Stimulated activated effector memory CD8-positive, alpha-beta T cell treated with anti-CD3 and anti-CD28 coated beads, Interleukin-12 subunit alpha, Interleukin-12 subunit beta, amount 100 ng/mL, for 72 hours (primary cell): ENCODE data around the gene POLE.

ENCODE experiments used
- ATAC-seq: fragments of 150-1000 bp; cut with Tn5 transposase; 2 replicates; pipeline ENCODE4 v1.10.0; 2021
- DNase-seq, 2 donors: peaks; one replicate each; pipeline ENCODE4 v3.0.0; 2021 to 2022; ENCODE audit warnings: low spot score in 2 of 2
- H3K27ac Mint-ChIP-seq: one replicate; pipeline ENCODE4 v1.8.0; 2022; ENCODE audit warnings: mild to moderate bottlenecking, mixed read lengths
- H3K36me3 Mint-ChIP-seq: one replicate; pipeline ENCODE4 v1.8.0; 2022; ENCODE audit warnings: mild to moderate bottlenecking, mixed read lengths
- H3K4me1 Mint-ChIP-seq: one replicate; pipeline ENCODE4 v1.8.0; 2022; ENCODE audit warnings: mixed read lengths
- H3K4me3 Mint-ChIP-seq: one replicate; pipeline ENCODE4 v1.8.0; 2022; ENCODE audit warnings: mild to moderate bottlenecking, mixed read lengths
- H3K9me3 Mint-ChIP-seq: one replicate; pipeline ENCODE4 v1.8.0; 2022; ENCODE audit warnings: mixed read lengths

Gene POLE

GRCh38 chr12:132638541-132639408 is 48.4 kb downstream of the POLE start:
- DNase-seq: no peak
- Mint-ChIP-seq H3K4me1 (peaks cover 14% of the 10 kb centered on the region), H3K4me3 (no peak overlapping the region), H3K9me3 (no peaks in the 10 kb centered on the region), H3K36me3 (peaks cover 82% of the 10 kb centered on the region), H3K27ac (no peak overlapping the region)
- no peak for ATAC-seq

DNA sequence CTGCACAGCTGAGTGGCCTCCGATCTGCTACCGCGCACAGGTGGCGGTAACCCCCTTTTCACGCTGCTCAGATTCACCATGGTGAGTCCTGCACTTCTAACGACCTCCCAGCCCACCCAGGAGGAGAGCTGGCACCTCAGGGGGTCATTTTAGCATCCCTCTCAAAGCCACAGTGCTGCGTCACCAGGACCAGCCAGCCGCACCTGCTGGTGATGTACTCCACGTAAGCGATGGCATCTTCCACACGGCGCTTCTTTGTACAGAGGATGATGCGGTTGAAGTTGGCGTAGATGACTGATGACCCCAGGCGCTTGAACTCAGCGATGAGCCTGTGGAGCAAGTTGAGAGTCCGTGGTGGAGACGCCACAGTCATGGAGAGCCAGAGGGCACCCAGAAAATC is 49.3 kb downstream of the POLE start:
- no peak for DNase-seq
- Mint-ChIP-seq H3K4me3 (no peak overlapping the region), H3K4me1 (peaks cover 14% of the 10 kb centered on the region), H3K9me3 (no peaks in the 10 kb centered on the region), H3K36me3 (peaks cover 86% of the 10 kb centered on the region), H3K27ac (peak overlapping the region; percentile 50)
- ATAC-seq: no peak

DNA sequence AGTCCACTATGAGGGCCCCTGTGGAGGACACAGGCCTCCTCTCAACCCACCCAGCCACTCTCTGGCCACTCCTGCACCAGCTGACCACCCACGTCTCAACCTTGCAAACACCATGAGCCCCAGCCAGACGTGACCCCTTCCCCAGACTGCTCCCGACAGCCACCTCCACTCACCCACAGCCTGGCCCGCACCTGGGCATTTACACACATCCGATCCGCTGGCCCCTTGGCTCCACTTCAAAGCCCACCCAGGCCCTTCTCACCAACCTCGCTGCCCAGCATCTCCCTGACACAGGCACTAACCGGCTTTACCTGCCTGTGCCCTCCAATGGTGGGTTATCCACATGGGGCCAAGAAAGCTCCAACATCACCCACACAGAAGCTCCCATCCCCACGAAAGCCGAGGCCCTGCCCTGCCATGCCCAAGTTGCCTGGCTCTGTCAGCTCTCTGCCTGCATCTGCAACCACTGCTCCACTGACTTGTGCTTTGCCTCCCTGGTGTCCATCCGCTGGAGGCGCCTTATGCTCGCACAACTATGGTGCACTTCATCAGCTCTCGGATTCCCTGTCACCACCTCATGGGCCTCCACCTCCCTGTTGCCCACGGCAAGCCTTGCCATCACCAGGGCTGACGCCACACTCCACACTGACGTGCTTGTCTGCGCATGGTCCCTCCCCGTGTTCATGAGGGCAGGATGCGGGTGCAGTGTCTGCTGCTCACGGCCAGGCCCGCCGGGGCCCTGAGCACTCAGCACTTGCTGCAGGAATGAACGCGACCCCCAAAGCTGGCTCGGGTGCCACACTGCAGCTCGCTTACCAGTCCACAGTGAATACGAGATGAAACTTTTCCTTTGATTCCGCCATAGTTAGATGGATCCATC is 51.8 kb downstream of the POLE start:
- Mint-ChIP-seq H3K9me3 (no peaks in the 10 kb centered on the region), H3K4me3 (no peak overlapping the region), H3K36me3 (peaks cover 98% of the 10 kb centered on the region), H3K4me1 (peaks cover 7% of the 10 kb centered on the region), H3K27ac (peak overlapping the region; percentile 76)
- ATAC-seq (no peak), DNase-seq (no peak)

- Mint-ChIP-seq H3K4me1 (peaks cover 7% of the 10 kb centered on the region), H3K9me3 (no peaks in the 10 kb centered on the region), H3K4me3 (no peak overlapping the region), H3K36me3 (peaks cover 97% of the 10 kb centered on the region), H3K27ac (peak overlapping the region; percentile 76)
- no peak for ATAC-seq
- no peak for DNase-seq
Measured at GRCh38 chr12:132634411-132634990, 52.6 kb downstream of the POLE start.

DNA sequence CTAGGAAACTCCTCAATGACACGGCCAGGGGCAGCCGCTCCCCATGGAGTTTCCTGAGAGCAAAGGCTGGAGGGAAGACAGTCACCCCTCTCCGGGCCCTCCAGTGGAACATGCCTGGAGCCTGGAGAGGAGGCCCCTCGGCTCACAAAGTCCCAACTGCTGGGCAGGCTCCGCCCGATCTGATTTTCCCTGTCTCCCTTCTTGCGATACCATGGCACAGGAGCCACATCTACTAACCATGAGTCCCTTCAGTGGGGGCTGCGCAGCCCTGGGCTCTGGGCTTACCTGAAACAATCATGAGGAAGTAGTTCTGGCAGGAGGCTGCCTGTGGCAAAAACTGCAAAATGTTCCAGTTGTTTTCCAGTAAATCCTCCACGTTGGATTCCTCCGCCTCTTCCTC is 53.2 kb downstream of the POLE start:
- no peak for ATAC-seq
- Mint-ChIP-seq H3K36me3 (peaks cover 97% of the 10 kb centered on the region), H3K9me3 (no peaks in the 10 kb centered on the region), H3K4me1 (peaks cover 7% of the 10 kb centered on the region), H3K4me3 (no peak overlapping the region), H3K27ac (no peak overlapping the region)
- no peak for DNase-seq

- H3K4me3 Mint-ChIP-seq: no peak overlapping the region
- DNase-seq (no peak), ATAC-seq (no peak)
- no peak overlapping the region for H3K27ac Mint-ChIP-seq
- H3K36me3 Mint-ChIP-seq: peaks cover 93% of the 10 kb centered on the region
- peaks cover 7% of the 10 kb centered on the region for H3K4me1 Mint-ChIP-seq
- no peaks in the 10 kb centered on the region for H3K9me3 Mint-ChIP-seq
Measured at GRCh38 chr12:132633398-132633797, 53.7 kb downstream of the POLE start.

GRCh38 chr12:132632521-132633228 is 54.5 kb downstream of the POLE start:
- DNase-seq (no peak), ATAC-seq (no peak)
- Mint-ChIP-seq H3K36me3 (peaks cover 85% of the 10 kb centered on the region), H3K4me1 (peaks cover 7% of the 10 kb centered on the region), H3K9me3 (no peaks in the 10 kb centered on the region), H3K27ac (no peak overlapping the region), H3K4me3 (no peak overlapping the region)

DNA sequence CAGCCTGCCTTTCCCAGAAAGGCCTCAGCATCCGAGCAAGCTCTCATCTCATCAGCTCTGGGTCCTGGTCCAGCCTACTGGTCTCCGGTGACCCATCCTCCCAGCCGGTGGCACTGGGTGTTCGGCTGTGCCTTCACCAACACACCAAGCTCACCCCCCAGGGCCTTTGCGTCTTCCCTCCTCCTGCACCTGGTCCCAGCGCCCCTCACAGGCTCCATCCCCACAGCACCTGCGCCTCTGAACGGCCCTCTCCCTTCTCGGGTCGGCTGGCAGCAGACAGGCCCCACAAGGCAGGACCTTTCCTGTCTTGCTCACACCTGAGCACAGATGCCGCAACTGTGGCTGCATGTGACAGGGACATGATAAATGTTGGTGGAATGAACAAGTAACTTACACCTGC is 55.5 kb downstream of the POLE start:
- Mint-ChIP-seq H3K27ac (no peak overlapping the region), H3K4me1 (peaks cover 7% of the 10 kb centered on the region), H3K9me3 (no peaks in the 10 kb centered on the region), H3K4me3 (no peak overlapping the region), H3K36me3 (peaks cover 75% of the 10 kb centered on the region)
- no peak for DNase-seq
- no peak for ATAC-seq

- Mint-ChIP-seq H3K36me3 (peaks cover 74% of the 10 kb centered on the region), H3K4me3 (no peak overlapping the region), H3K27ac (no peak overlapping the region), H3K9me3 (no peaks in the 10 kb centered on the region), H3K4me1 (peaks cover 7% of the 10 kb centered on the region)
- no peak for DNase-seq
- ATAC-seq: no peak
Measured at GRCh38 chr12:132630672-132631071, 56.5 kb downstream of the POLE start.

GRCh38 chr12:132629330-132629729 is 57.8 kb downstream of the POLE start:
- DNase-seq (no peak), ATAC-seq (no peak)
- H3K36me3 Mint-ChIP-seq: peaks cover 74% of the 10 kb centered on the region
- no peaks in the 10 kb centered on the region for H3K4me1 Mint-ChIP-seq
- H3K27ac Mint-ChIP-seq: no peak overlapping the region
- no peak overlapping the region for H3K4me3 Mint-ChIP-seq
- H3K9me3 Mint-ChIP-seq: no peaks in the 10 kb centered on the region

DNA sequence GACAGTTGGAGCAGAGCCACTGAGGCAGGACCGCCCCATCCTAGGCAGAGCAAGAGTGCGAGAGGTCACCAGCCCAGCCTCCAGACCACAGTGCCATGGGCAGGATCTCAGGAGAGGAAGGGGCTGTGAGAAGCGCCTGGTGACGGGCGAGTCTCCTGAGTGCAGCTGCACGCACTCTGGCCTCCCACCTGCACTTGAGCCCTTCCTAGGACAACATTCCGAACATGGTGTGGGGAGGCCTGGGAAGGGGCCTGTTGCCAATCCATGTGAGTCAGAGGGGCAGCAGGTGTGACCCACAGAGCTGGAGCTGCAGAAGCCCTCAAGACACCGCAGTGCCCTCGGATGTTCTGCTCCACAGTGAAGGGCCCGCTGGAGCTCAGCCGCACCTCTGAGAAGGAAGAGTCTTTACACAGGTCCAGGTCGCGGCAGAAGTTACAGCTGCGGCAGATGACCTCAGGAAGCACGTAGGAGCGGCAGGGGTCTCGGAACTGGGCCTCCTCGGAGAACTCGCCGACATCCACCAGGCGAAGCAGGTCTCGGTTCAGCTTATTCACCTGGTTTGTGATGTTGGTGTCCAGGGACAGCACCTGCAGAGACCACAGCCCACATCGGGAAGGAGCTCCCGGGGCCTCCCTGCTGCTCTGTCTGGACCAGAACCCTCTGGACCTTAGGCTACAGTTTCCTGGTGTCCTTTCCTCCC is 61.3 kb downstream of the POLE start:
- Mint-ChIP-seq H3K4me3 (no peak overlapping the region), H3K27ac (no peak overlapping the region), H3K36me3 (peaks cover 54% of the 10 kb centered on the region), H3K9me3 (no peaks in the 10 kb centered on the region), H3K4me1 (peaks cover 8% of the 10 kb centered on the region)
- DNase-seq (no peak), ATAC-seq (no peak)

DNA sequence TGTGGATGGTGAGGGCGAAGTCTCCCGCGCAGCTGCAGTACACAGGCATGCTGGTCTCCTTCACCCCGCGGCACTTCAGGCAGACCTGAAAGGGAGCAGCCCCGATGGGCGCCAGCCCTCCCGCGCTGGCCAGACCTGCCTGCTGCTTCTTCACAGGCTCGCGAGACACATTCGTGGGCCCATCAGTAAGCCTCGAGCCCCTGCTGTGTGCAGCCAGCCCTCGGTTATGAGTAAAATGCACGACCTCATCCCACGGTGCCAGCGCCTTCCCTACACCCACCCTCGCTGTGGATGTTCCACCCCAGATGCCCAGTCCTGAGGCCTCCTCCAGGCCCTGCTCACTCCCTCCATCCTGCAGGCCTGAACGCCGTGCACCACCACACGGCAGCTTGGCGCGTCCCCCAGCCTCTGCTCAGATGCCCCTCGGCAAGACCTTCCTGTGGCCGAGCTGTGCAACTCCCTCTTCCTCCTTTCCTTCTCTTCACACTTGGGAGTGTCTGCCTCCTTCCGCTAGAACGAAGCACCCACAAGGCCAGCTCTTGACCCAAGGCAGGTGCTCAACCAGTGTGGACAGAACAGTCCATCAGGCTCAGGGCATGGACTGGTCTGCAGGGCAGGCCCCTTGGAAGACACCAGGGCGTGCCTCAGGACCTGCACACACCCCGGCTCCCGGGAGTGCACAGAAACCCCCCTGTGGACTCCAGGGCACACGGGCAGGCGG is 62.1 kb downstream of the POLE start:
- Mint-ChIP-seq H3K27ac (no peak overlapping the region), H3K9me3 (no peaks in the 10 kb centered on the region), H3K4me3 (no peak overlapping the region), H3K4me1 (peaks cover 8% of the 10 kb centered on the region), H3K36me3 (peaks cover 48% of the 10 kb centered on the region)
- no peak for DNase-seq
- ATAC-seq: peak; percentile 12

- DNase-seq (no peak), ATAC-seq (no peak)
- no peak overlapping the region for H3K4me3 Mint-ChIP-seq
- peaks cover 41% of the 10 kb centered on the region for H3K36me3 Mint-ChIP-seq
- H3K4me1 Mint-ChIP-seq: peaks cover 8% of the 10 kb centered on the region
- no peaks in the 10 kb centered on the region for H3K9me3 Mint-ChIP-seq
- no peak overlapping the region for H3K27ac Mint-ChIP-seq
Measured at GRCh38 chr12:132624186-132624855, 62.8 kb downstream of the POLE start.
